HEK293T (cell line): ENCODE measurements around the gene QRFP.

Experiments used
- ARNT ChIP-seq: fragments of 450-650 bp; IDR thresholded peaks from 2 replicates; pipeline ENCODE4 v1.6.1; 2017; ENCODE audit warnings: mild to moderate bottlenecking
- BHLHE40 ChIP-seq: fragments of 450-650 bp; IDR thresholded peaks from 2 replicates; pipeline ENCODE4 v1.6.1; 2016; ENCODE audit warnings: mild to moderate bottlenecking, moderate library complexity, borderline replicate concordance
- ELF4 ChIP-seq: fragments of 450-650 bp; IDR thresholded peaks from 2 replicates; pipeline ENCODE4 v1.6.1; 2017; ENCODE audit warnings: antibody characterized with exemption
- FOXK2 ChIP-seq: fragments of 450-650 bp; IDR thresholded peaks from 2 replicates; pipeline ENCODE4 v1.6.1; 2016; ENCODE audit warnings: mild to moderate bottlenecking
- FOXM1 ChIP-seq: fragments of 450-650 bp; IDR thresholded peaks from 2 replicates; pipeline ENCODE4 v1.6.1; 2017; ENCODE audit warnings: mild to moderate bottlenecking, borderline replicate concordance
- LEF1 ChIP-seq: fragments of 450-650 bp; IDR thresholded peaks from 2 replicates; pipeline ENCODE4 v1.6.1; 2017; ENCODE audit warnings: mild to moderate bottlenecking, borderline replicate concordance
- NFRKB ChIP-seq: fragments of 450-650 bp; IDR thresholded peaks from 2 replicates; pipeline ENCODE4 v1.6.1; 2016; ENCODE audit warnings: mild to moderate bottlenecking, moderate library complexity
- SP1 ChIP-seq: fragments of 450-650 bp; IDR thresholded peaks from 2 replicates; pipeline ENCODE4 v1.6.1; 2017
- SUZ12 ChIP-seq: fragments of 450-650 bp; IDR thresholded peaks from 2 replicates; pipeline ENCODE4 v1.6.1; 2016; ENCODE audit warnings: mild to moderate bottlenecking
- TARDBP ChIP-seq: fragments of 450-650 bp; IDR thresholded peaks from 2 replicates; pipeline ENCODE4 v1.6.1; 2016
- ZNF384 ChIP-seq: fragments of 450-650 bp; IDR thresholded peaks from 2 replicates; pipeline ENCODE4 v1.6.1; 2016

DNA sequence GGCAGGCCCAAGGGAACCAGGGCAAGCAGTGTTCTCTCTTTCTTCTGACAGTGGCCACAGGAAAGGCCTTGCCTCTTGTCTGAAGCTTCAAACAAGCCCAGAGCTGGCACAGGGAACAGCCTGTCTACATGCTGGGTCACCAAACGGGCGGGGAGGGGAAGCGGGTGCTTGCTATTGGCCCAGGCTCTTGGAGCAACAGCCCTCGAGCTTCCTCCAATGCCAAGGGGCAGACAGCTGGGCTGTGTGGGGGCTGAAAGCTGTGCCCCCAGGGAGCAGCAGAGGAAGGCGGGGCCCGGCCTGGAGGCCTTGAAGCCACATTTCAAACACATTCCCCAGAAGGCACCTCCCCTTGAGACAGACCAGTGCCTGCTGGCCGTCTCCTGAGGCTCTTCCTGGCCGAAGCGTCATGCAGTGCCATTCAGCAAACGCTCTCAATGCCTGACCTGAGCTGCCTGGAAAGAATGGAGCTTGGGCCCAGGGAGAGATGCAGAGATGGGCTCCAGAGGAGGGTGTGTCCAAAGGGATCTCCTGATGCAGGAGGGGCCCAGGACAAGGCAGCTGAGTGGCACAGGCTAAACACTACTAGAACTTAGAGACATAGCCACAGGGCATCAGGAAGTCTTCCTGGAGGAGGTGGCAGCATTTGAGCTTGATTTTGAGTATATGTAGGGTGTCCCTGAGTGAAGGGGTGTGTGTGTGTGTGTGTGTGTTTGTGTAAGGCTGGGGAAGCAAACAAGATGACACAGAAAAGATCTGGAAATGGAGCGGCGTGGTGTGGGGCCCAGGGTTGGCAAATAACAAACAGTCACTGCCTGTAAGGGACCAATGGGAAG is 39.9 kb upstream of the QRFP start:
- TF ChIP-seq ARNT, result no peak
- TF ChIP-seq SP1, result no peak
- TF ChIP-seq ELF4, result no peak
- TF ChIP-seq NFRKB, result no peak
- no peak for TF ChIP-seq TARDBP
- no peak for TF ChIP-seq FOXK2
- TF ChIP-seq SUZ12, result no peak
- no peak for TF ChIP-seq ZNF384
- no peak for TF ChIP-seq BHLHE40
- no peak for TF ChIP-seq FOXM1
- no peak for TF ChIP-seq LEF1
